Measurements from ENCODE around the gene RGL4.
"Not testable (repeated sequence)": the region's sequence is repeated elsewhere in the genome, so short reads cannot be mapped to it uniquely, and the experiment has no call there.

RGL4 gene

DNA sequence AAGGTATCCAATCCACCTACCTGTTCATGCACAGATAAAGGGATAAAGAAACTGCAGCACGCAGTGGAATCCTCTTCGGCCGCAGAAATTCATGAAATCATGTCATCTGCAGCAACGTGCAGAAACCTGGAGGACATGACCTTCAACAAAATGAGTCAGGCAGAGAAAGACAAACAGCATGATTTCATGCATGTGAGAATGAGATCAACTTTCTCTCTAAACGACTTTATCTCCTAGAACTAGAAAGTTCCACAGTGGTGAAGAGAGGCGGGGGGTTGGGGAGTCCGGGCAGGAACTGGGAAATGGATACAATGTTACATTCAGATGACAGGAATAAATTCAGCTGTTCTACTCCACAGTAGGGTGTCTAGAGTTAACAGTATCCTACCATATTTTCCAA lies 9.9 kb downstream of the RGL4 start:
- no peak for DNase-seq

DNA sequence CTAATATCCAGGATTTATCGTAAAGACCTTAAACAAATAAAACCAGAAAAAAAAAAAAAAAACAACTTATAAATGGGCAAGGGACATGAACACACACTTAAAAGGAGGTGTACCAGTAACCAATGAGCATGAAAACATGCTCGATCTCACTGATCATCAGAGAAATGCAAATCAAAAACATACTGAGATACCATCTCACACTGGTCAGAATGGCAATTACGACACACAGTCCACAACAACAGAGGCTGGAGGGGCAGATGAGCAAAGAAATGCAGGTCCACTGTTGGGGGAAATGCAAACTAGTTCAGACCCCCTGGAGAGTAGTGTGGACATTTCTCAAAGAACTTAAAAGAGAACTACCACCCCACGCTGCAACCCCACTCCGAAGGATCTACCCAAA lies 13.2 kb downstream of the RGL4 start:
- DNase-seq = no peak

DNA sequence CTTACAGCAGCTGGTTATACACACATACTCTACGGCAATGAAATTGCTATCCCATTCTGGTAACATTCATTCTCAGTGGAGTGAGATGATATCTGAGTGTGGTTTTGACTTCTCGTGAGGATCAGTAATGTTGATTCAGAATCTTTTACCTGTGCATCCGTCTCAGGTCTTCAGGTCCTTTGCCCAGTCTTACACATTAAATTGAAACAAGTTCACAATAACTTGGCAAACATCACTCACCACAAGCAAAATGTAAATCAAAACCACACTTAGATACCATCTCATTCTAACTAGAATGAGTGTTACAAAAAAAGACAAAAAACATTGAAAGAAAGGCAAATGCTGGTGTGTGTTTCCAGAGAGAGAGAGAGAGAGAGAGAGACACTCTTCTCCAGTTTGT lies 14.0 kb downstream of the RGL4 start:
- DNase-seq = no peak

DNA sequence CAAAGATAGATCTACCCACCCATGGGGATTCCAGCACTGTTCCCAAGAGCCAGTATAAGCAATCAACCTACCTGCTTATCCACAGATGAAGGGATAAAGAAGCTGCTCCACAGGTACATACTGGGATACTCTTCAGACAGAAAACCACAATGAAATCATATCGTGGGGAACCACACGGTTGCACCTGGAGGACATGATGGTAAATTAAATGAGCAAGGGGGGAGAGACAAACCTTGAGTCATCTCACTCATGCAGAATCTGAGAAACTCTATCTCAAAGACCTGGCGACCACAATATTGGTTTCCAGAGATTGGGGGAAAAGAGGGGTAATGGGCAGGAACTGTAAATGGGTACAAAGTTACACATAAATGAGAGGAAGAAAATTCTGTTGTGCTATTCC lies 14.5 kb downstream of the RGL4 start:
- DNase-seq = no peak

DNA sequence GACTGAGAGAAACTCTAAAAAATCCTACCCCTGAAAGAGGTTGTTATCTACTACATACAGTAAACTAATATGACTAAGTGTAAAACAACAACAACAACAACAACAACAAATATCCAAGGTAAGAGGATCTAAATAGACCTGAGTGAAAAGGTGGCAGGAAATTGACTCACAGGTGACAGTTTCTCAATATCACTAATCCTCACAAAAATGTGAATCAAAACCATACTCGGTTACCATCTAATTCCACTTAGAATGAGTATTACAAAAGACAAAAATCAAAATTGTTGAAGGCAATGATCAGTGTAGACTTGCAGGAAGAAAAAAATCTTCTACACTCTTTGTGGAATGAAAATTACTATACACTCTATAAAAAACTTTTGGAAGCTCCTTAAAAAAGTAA lies 17.5 kb downstream of the RGL4 start:
- DNase-seq = no peak

DNA sequence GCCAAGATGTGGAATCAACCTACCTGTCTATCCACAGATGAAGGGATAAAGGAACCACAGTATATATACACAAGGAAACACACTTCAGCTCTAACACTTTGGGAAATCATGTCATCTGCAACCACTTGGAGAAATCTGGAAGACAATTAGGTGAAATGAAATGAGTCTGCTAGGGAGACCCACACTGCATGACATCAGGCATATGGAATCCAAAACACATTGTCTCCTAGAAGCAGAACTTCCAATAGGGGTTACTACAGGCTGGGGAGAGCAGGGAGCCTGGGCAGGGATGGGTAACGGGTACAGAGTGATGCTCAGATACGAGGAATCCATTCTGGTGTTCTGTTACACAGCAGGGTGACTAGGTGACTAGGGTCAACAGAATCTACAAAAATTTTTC lies 18.3 kb downstream of the RGL4 start:
- DNase-seq = no peak

DNA sequence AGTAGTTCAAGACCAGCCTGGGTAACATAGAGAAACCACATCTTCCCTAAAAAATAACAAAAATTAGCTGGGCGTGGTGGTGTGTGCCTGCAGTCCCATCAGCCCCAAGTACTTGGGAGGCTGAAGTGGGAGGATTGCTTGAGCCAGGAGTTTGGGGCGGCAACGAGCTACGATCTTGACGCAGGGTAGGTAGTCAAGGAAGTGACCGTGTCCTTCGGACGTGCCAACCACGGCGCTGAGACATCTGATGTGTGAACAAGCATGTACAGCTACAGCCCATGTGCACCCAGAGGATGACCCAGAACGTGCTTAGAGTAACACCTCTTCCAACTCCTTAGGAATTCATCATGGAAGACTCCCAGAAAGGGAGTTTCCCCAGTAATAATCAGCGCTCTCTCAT lies 21.4 kb downstream of the RGL4 start:
- DNase-seq = no peak

DNA sequence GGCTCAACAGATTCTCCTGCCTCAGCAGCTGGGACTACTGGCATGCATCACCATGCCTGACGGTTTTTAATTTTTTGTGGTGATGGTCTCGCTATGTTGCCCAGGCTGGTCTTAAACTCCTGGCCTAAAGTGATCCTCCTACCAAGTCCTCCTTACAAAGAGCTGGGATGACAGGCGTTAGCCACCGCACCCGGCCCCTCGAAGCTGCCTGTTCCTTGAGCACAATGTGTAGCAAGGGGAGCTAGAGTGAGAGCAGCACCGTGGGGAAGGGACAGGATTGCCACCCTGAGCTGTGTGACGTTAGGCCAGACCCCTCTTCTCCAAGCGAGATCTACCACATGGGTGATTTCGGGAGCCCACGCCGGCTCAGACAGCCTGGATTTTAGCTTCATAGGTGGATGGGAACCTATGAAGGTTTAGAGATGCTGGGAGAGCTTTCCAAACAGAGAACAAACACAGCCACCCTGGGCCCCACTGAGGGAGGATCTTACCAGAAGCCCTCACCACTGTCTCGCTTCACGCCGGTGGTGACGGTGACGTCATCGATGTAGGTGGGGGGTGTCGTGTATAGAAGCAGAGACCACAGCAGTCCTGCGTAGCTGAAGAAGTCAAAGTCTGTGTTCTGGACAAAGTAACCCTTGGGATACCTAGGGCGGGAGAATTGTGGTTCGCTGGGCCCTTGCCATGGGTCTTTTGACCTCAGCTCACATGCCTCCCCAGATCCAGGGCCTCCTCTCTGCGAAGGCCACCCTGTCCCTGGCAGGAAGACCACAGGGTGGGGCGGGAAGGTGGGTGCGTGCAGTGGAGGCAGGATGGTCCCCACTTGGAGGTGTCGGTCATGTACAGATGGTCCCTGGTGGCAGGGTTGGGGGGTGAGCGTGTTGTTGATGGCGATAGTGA lies 23.1 kb downstream of the RGL4 start:
- DNase-seq = no peak

DNA sequence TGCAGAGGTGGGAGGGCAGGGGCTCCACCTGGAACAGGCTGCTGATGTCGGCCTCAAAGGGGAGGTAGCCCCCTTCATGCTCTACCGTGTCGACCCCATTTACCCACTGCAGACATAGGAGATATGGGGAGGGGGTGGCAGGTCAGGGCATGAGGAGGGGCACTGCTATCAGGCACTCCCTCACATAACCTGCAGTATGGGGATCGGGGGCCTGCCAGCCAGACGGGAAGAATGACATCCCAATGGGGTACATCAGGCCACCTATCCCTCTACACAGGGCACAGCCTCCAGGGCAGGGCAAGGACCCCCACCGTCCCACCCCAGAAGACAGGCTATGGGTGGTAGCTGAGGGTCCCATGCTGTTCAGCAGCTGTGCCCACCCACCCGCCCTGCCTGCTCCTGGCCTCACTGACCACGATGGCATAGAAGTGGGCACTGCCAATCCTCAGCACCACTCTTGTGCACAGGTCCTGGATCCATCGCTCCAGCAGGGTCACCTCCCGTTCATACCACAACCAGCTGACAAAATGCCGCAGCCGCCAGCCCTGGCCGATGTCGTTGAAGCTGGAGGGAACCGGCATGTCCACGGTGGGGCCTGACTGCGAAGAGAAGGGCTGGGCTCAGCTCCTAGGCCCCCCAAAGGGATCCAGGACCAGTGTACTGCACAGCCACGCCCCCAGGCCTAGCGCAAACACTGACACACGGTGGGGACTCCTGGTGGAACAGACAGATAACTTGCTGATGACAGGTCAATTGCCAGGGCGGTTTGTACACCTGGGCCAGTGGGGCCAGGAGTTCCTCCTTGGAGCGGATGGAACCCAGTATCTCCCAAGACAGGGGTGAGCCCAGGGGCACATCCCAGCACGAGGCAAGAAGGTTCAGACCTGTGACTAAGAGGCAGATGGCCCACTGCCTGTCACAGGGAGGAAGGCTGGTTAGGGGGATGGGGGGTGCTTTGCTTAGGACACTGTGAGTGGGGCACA lies 24.1 kb downstream of the RGL4 start:
- no peak for DNase-seq

DNA sequence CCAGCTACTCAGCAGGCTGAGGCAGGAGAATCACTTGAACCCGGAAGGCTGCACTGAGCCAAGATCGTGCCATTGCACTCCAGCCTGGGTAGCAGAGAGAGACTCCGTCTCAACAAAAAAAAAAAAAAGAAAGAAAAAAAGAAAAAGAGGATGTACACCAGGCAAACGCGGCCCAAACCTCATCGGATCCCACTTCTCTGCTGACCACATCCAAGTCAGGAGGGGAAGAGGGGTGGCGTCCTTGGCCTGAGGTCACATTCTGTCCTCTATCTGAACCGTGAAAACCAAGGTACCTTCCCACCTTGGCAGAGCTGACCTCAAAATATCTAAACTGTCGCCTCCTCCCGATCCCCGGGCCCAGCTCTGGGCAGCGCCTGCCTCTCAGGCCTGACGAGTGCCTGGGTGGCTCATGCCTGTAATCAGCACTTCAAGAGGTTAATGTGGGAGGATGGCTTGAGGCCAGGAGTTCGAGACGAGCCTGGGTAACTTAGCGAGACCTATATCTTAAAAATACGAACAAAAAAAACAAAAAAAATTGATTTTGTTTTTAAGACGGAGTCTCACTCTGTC lies 25.1 kb downstream of the RGL4 start:
- DNase-seq = no peak

DNA sequence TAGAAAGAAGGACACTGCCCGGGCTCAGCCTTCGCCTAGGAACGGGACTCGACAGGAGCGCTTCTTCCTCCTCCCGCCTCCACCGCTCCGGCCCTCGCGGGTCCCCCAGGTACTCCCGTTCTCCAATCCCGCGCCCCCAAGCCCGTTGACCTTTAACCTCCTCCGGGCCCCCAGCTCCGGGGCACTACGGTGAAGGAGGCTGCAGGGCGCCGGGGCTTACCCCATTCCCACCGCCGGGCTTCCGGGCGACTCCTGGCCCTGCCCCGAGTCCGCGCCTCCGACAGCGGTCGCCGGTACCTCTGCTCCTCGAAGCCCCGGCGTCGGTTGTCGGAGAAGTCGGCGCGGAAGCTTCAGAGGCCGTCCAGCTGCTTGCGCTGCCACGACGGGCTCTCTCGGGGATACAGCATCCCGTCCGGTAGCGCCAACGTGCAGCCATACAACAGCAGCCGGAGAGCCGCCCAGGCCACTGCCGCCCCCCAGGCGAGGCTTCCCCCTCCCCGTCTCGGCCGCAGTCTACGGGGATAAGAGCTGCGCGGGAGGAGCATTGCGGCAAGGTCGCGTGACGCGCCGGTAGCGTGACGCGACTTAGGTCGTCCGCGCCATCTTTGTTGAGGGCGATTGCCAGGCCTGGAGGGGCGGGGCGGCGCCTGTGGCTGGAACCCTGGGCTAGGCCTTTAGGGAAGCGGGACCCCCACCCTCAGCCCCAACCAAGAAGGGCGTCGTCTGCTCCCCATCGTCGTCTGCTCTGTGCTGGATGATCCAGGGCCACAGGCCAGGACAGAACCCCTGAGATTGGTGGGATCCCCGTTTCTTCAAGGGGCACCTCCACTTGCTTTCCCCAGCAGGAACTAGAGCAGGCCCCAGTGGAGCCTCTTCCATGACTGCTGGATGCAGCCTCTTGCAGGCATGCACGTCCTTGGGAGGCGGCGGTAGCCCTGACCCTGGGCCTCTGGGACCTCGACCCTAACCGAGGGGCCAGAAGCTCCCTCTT lies 26.3 kb downstream of the RGL4 start:
- peak; percentile 61 for DNase-seq

DNA sequence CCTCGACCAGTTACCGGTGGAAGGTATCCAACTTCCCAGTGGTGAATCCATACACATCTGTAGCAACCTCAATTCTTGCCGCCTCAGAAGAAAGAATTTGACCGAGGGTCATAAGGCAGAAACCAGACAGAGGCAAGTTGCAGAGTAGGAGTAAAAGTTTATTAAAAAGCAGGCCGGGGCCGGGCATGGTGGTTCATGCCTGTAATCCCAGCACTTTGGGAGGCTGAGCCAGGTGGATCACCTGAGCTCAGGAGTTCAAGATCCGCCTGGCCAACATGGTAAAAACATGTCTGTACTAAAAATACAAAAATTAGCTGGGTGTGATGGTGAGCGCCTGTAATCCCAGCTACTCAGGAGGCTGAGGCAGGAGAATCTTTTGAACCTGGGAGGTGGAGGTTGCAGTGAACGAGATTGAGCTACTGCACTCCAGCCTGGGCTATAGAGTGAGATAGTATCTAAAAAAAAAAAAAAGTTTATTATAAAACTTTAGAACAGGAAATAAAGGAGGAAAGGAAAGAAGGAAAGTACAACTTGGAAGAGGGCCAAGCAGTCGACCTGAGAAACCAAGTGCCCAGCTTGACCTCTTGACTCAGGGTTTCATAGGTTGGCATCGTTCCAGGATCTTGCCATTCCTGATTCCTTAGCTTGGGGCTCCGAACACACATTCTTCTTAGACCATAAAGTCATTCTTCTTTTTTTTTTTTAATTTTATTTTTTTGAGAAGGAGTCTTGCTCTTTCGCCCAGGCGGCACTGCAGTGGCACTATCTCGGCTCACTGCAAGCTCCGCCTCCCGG lies 27.8 kb downstream of the RGL4 start:
- no peak for DNase-seq

DNA sequence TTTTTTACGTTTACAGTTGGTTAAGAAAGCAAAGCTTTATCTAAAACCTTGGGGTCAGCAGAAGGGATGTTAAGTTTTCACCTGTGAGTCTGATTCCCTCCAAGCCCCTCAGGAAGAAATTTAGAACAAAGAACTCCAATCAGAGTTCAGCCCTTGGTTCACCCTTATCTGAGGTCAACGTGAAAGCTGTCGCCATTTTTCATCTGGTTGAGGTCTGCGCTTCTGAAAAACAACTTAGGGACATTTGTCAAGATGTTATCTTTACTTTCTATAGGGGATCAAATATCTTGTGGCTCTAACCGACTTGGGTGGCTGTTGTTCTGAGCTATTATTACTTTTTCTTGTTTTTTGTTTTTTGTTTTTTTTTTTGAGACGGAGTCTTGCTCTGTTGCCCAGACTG lies 30.0 kb downstream of the RGL4 start:
- DNase-seq = no peak

DNA sequence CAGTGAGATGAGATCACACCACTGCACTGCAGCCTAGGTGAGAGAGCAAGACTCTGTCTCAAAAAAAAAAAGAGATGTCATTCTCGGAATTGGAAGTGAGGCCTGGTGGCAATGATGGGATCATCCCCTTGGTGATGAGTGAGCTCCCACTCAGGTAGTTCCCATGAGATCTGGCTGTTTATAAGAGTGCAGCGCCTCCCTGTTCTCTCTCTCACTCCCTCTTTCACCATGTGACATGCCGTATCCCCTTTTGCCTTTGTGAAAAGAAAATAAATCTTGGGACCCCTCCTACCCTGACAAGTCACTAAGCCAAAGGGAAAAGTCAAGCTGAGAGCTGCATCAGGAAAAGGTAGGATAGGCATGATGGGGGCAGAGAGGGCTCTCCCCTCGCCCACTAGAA lies 31.3 kb downstream of the RGL4 start:
- DNase-seq = no peak

DNA sequence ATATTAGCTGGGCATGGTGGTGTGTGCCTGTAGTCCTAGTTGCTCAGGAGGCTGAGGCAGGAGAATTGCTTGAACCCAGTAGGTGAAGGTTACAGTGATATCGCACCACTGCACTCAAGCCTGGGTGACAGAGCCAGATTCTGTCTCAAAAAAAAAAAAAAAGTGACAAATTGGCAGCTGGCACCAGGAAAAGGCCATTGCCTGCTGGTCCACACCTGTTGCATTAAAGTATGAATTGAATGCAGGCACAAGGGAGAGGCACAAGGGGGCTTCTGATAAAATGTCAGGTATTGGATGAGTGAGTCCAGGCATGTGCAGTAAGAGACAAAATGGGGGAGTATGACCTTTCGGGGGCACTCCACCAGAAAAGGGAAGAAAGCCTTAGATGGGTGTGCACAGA lies 31.9 kb downstream of the RGL4 start:
- no peak for DNase-seq

DNA sequence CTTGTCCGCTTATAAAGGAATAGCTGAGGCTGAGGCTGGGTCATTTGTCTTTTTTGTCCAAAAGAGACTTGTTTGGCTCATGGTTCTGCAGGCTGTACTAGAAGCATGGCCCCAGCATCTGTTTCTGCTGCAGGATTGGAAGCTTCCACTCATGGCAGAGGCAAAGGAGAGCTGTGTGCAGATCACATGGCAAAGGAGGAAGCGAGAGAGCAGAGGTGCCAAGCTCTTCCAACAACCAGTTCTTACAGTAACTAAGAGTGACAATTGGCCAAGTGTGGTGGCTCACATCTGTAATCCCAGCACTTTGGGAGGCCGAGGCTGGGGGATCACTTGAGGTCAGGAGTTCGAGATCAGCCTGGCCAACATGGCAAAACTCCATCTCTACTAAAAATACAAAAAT lies 37.3 kb downstream of the RGL4 start:
- not testable (repeated sequence) for DNase-seq

DNA sequence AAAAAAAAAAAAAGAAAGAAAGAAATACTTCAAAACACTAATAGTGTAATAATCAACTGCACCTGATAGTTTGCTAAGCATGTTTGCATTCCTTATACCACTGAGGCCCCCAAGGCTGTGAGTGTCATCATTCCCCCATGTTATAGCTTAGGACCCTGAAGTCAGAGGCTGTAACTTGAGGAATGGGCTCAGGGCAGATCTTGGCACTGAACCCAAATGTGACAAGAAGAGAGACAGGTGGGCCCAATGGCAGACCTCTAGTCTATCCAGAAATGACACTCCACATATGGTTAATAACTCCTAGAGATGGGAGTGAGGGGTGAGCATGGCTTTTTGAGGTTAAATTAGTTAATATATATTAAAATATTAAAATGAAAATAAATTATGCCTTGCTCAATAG lies 46.9 kb downstream of the RGL4 start:
- no peak for DNase-seq

DNA sequence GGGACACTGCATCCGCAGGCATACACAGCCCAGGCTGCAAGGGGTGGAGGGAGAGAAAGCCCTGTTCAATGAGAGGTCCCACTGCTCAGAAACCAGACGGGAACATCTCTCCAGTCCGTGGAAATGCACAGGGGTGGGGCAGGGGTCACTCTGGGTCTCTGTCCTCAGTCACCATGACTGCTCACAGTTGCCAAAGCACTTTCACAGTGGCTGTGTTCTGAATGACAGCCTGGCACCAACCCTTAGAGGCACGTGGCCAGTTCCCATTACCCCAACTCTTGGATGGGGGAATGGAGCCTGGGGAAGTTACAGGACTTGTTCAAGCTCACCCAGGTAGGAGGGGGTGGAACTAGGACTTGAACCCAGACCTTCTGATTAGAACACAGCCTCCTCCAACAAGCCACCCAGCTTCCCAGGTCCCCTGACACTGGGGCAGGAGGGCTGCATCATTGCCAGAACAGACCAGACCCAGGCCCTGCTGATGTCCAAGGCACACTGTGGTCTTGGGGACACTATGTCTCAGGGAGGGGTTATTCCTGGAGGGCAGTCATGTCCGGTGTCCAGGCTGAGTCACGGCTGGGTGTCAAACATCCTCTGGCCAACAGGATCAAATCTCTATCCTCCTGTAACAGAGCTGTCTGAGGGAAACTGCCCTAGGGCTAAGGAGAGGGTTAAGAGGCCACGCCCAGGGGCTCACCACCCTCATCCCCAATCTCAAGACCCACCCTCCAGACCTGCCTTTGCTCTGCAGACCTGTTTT lies 51.9 kb downstream of the RGL4 start:
- no peak for DNase-seq

DNA sequence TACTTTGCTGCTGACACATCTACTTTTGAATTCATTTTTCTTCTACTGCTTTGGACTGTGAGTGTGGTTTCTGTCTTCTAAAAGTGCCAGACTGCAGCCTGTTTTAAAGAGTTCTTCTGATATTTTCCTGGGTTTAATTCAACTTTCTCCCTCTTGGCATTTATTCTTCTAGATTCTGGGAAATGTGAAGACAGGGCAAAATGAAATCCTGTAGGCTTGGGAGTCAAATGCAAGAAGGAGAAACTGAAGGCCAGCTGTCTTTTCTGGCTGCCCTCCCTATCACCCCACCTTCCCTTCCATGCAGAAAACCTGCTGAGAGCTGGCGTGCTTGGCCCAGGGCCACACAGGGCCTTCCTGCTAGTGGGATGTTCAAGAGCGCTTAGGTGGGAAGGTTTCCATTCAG lies 52.5 kb downstream of the RGL4 start:
- DNase-seq = no peak

DNA sequence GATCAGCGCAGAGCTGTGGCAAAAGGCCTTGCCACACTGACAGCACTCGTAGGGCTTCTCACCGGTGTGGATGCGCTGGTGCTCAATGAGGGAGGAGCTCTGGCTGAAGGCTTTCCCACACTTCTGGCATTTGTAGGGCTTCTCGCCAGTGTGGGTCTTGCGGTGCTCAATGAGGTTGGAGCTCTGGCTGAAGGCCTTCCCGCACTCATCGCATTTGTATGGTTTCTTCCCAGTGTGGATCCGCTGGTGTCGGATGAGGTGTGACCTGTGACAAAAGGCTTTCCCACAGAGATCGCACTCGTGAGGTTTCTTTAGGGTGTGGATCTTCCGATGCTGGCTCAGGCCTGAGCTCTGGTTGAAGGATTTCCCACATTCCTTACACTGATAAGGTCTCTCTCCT lies 53.2 kb downstream of the RGL4 start:
- no peak for DNase-seq

DNA sequence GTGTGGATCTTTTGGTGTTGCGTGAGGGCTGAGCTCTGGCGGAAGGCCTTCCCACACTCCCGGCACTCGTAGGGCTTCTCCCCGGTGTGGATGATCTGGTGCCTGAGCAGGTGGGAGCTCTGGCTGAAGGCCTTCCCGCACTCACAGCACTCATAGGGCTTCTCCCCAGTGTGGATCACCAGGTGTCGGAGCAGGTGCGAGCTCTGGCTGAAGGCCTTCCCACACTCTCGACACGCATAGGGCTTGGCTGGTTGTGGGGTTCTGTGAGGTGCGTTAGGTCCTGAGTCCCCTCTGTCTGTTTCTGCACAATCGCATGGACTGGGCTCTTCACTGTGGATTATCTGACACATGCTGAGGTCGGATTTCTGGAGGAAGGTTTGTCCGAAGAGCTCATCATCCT lies 53.7 kb downstream of the RGL4 start:
- no peak for DNase-seq

Measured in T1000 (cell line).